IMR-90 (cell line): ENCODE data around the gene FRMD5. TPM values are rescaled to one million over a fixed set of nuclear protein-coding genes. Genes with fewer than 3 reads are reported as not detected.

Experiments used
- ATAC-seq: fragments of 200-7000 bp; cut with Tn5 transposase; 2 replicates; pipeline ENCODE4 v1.9.1; 2020; ENCODE audit warnings: low read depth, mild to moderate bottlenecking, moderate library complexity
- BruUV-seq: library from RNA; stranded (reverse); fragments of 400-500 nt; replicated peaks from 2 replicates; lab custom pipeline; 2021; lab: Mats Ljungman, UMichigan
- CTCF ChIA-PET: fragments of 300-600 bp; formaldehyde crosslinking; extraction: SDS; loops from one replicate; lab custom pipeline; 2021; ENCODE audit warnings: antibody characterized with exemption; lab: Yijun Ruan, JAX
- POLR2A ChIA-PET: fragments of 300-600 bp; sonication (Branson Sonifier 250); formaldehyde crosslinking; loops from one replicate; lab custom pipeline; 2022; ENCODE audit warnings: antibody characterized with exemption; ENCODE audit not compliant: unreplicated experiment; lab: Charles Lee
- DNase-seq: peaks from one replicate; pipeline ENCODE4 v3.0.0; 2013
- H2AFZ ChIP-seq: replicated peaks from 2 replicates; pipeline ENCODE3; 2013; ENCODE audit warnings: low read length, mild to moderate bottlenecking; ENCODE audit not compliant: poor library complexity
- H2AK5ac ChIP-seq: 2 replicates; pipeline ENCODE4 v1.6.1; 2013; ENCODE audit warnings: low read depth, low read length, inconsistent platforms
- H2AK9ac ChIP-seq: replicated peaks from 2 replicates; pipeline ENCODE3; 2013; ENCODE audit warnings: mild to moderate bottlenecking, low read depth, low read length, moderate library complexity; ENCODE audit not compliant: poor library complexity
- H2BK120ac ChIP-seq: 2 replicates; pipeline ENCODE4 v1.6.1; 2013; ENCODE audit warnings: low read depth, low read length, inconsistent platforms
- H2BK15ac ChIP-seq: 3 replicates; pipeline ENCODE4 v1.6.1; 2013; ENCODE audit warnings: low read depth, low read length, inconsistent platforms
- H2BK20ac ChIP-seq: 2 replicates; pipeline ENCODE4 v1.6.1; 2013; ENCODE audit warnings: low read depth, mild to moderate bottlenecking, inconsistent platforms, low read length, moderate library complexity
- H2BK5ac ChIP-seq: 2 replicates; pipeline ENCODE4 v1.6.1; 2013; ENCODE audit warnings: mild to moderate bottlenecking, low read depth, low read length, inconsistent platforms; ENCODE audit not compliant: poor library complexity, severe bottlenecking
- H3K14ac ChIP-seq: replicated peaks from 2 replicates; pipeline ENCODE4 v1.6.1; 2013; ENCODE audit warnings: low read depth, low read length, inconsistent platforms
- H3K18ac ChIP-seq: 2 replicates; pipeline ENCODE4 v1.6.1; 2013; ENCODE audit warnings: low read depth, low read length, control low read depth
- H3K23ac ChIP-seq: 2 replicates; pipeline ENCODE4 v1.6.1; 2013; ENCODE audit warnings: low read depth, low read length, inconsistent platforms
- H3K27ac ChIP-seq: 2 replicates; pipeline ENCODE4 v1.5.1; 2013; ENCODE audit warnings: mild to moderate bottlenecking, control low read depth, low read length; ENCODE audit not compliant: insufficient read depth
- H3K27me3 ChIP-seq: 2 replicates; pipeline ENCODE4 v1.6.1; 2013; ENCODE audit warnings: low read length; ENCODE audit not compliant: control insufficient read depth, insufficient read depth
- H3K36me3 ChIP-seq: 2 replicates; pipeline ENCODE4 v1.6.1; 2013; ENCODE audit warnings: low read length, mixed read lengths; ENCODE audit not compliant: control insufficient read depth, insufficient read depth
- H3K4ac ChIP-seq: 2 replicates; pipeline ENCODE4 v1.6.1; 2013; ENCODE audit warnings: low read depth, low read length, inconsistent platforms
- H3K4me1 ChIP-seq: 2 replicates; pipeline ENCODE4 v1.6.1; 2013; ENCODE audit warnings: low read length, mixed read lengths; ENCODE audit not compliant: control insufficient read depth, insufficient read depth
- H3K4me2 ChIP-seq: 2 replicates; pipeline ENCODE4 v1.6.1; 2013; ENCODE audit warnings: low read depth, mild to moderate bottlenecking, control low read depth, low read length, moderate library complexity
- H3K4me3 ChIP-seq: 2 replicates; pipeline ENCODE4 v1.5.1; 2013; ENCODE audit warnings: low read depth, mild to moderate bottlenecking, control low read depth, low read length, moderate library complexity; ENCODE audit not compliant: insufficient read depth
- H3K56ac ChIP-seq: 2 replicates; pipeline ENCODE4 v1.6.1; 2013; ENCODE audit warnings: low read length, inconsistent platforms; ENCODE audit not compliant: insufficient read depth; ENCODE audit errors: extremely low read depth
- H3K79me1 ChIP-seq, 2 experiments: 2 replicates each; pipeline ENCODE4 v1.6.1; 2013; ENCODE audit warnings: low read length in 2 of 2, inconsistent platforms in 1 of 2, low read depth in 1 of 2
- H3K9ac ChIP-seq: 2 replicates; pipeline ENCODE4 v1.6.1; 2013; ENCODE audit warnings: low read depth, low read length, control low read depth
- H3K9me1 ChIP-seq: 2 replicates; pipeline ENCODE4 v1.6.1; 2013; ENCODE audit warnings: low read length, inconsistent platforms; ENCODE audit not compliant: insufficient read depth
- H3K9me3 ChIP-seq: 2 replicates; pipeline ENCODE4 v1.6.1; 2013; ENCODE audit warnings: low read length; ENCODE audit not compliant: control insufficient read depth, insufficient read depth
- H4K20me1 ChIP-seq: 2 replicates; pipeline ENCODE4 v1.6.1; 2013; ENCODE audit warnings: low read length, inconsistent platforms; ENCODE audit not compliant: insufficient read depth
- H4K5ac ChIP-seq: 2 replicates; pipeline ENCODE4 v1.6.1; 2013; ENCODE audit warnings: mild to moderate bottlenecking, low read depth, low read length, control low read depth
- H4K8ac ChIP-seq, 2 experiments: 2 replicates each; pipeline ENCODE4 v1.6.1; 2013; ENCODE audit warnings: low read depth in 2 of 2, low read length in 2 of 2, control low read depth in 1 of 2, inconsistent platforms in 1 of 2
- H4K91ac ChIP-seq: 2 replicates; pipeline ENCODE4 v1.6.1; 2013; ENCODE audit warnings: low read depth, low read length, inconsistent platforms; ENCODE audit not compliant: insufficient read depth
- CEBPB ChIP-seq: IDR thresholded peaks from 2 replicates; pipeline ENCODE4 v1.6.1; 2012; ENCODE audit warnings: low read depth, low read length, improper control_type of control experiment
- MAFK ChIP-seq: IDR thresholded peaks from 2 replicates; pipeline ENCODE4 v1.6.1; 2012; ENCODE audit warnings: low read depth, low read length, improper control_type of control experiment
- MXI1 ChIP-seq: IDR thresholded peaks from 2 replicates; pipeline ENCODE4 v1.6.1; 2012; ENCODE audit warnings: low read depth, mild to moderate bottlenecking, low read length, moderate library complexity, borderline replicate concordance
- NFE2L2 ChIP-seq: fragments of 150-350 bp; IDR thresholded peaks from 2 replicates; pipeline ENCODE4 v1.6.1; 2016; ENCODE audit warnings: low read depth, mild to moderate bottlenecking, low read length
- RCOR1 ChIP-seq: IDR thresholded peaks from 2 replicates; pipeline ENCODE4 v1.6.1; 2012; ENCODE audit warnings: mild to moderate bottlenecking, low read length, improper control_type of control experiment; ENCODE audit not compliant: insufficient replicate concordance
- RFX5 ChIP-seq: IDR thresholded peaks from 2 replicates; pipeline ENCODE4 v1.8.0; 2012; ENCODE audit warnings: low read depth, mild to moderate bottlenecking, low read length, moderate library complexity
- WGBS, 2 experiments: methylation state at CpG; one replicate each; pipeline versions ENCODE4 v1.1.5 to v1.1.7; 2013; ENCODE audit warnings: missing lambda C conversion rate in 2 of 2; ENCODE audit not compliant: insufficient read length in 1 of 2; ENCODE audit errors: extremely low coverage in 2 of 2; 5-methylcytosine and 5-hydroxymethylcytosine counted together
- dilution Hi-C: fragments of 300-500 bp; cut with HindIII; formaldehyde crosslinking; loops from one replicate; pipeline ENCODE4 v1.14.3; 2018; ENCODE audit warnings: low sequenced_read_pairs; ENCODE audit not compliant: unreplicated experiment
- in situ Hi-C: fragments of 300-500 bp; cut with MboI; formaldehyde crosslinking; loops from 3 replicates; pipeline ENCODE4 v1.14.3; 2019; ENCODE audit warnings: low sequenced_read_pairs, inconsistent platforms, mixed read lengths
- intact Hi-C: fragments of 100-400 bp; cut with micrococcal nuclease; formaldehyde crosslinking; loops from 2 replicates; pipeline ENCODE4 v1.10.0; 2022
- polyA plus RNA-seq, 3 experiments: library from polyadenylated mRNA; depleted of rRNA; stranded (reverse); fragments of >200 nt; gene quantifications; 2 replicates each; pipeline ENCODE4 v1.2.3, GENCODE V29; 2012; ENCODE audit warnings: low replicate concordance in 1 of 3
- total RNA-seq: library from RNA; depleted of rRNA; stranded (reverse); fragments of >200 nt; gene quantifications from 2 replicates; pipeline ENCODE4 v1.2.3, GENCODE V29; 2012

The FRMD5 gene
- total and polyA plus RNA-seq, 2 of the 4 experiments (the other 2 are of a cell fraction) = 4.1 to 5.4 TPM

- Histone ChIP-seq H3K9ac (no peak overlapping the region), H3K27ac (no peak overlapping the region), H3K27me3 (no peaks in the 10 kb centered on the region), H3K4ac (no peak overlapping the region), H2BK15ac (no peak overlapping the region), H3K79me1 (no peaks in the 10 kb centered on the region), H2AK5ac (no peak overlapping the region), H3K36me3 (no peaks in the 10 kb centered on the region), H3K56ac (no peak overlapping the region), H2AFZ (peak overlapping the region; percentile 26), H2BK20ac (no peak overlapping the region), H3K9me3 (no peaks in the 10 kb centered on the region), H4K8ac (no peak overlapping the region), H3K23ac (no peak overlapping the region), H2AK9ac (no peak overlapping the region), H3K9me1 (peaks cover 9% of the 10 kb centered on the region; the same call in 1 of the 2 replicates), H4K20me1 (no peaks in the 10 kb centered on the region), H4K91ac (no peak overlapping the region), H3K4me2 (no peak overlapping the region), H4K5ac (no peak overlapping the region), H3K4me1 (peaks cover 5% of the 10 kb centered on the region; the same call in 1 of the 2 replicates), H2BK120ac (no peak overlapping the region), H2BK5ac (no peak overlapping the region), H3K4me3 (no peak overlapping the region), H3K14ac (no peak overlapping the region), H3K18ac (no peak overlapping the region)
- TF ChIP-seq RCOR1 = no peak
- TF ChIP-seq MAFK = no peak
- no peak for TF ChIP-seq CEBPB
- TF ChIP-seq RFX5 = no peak
- no peak for TF ChIP-seq MXI1
- no peak for TF ChIP-seq NFE2L2
- CTCF ChIA-PET = no interaction called here
- ATAC-seq (no peak), DNase-seq (no peak)
- POLR2A ChIA-PET = interaction anchor here (0.6 kb wide), 1 partner anchor 227 kb away, joined by 3 read pairs; no protein-coding TSS in a partner anchor
- intact Hi-C loops = loop anchor here (5.0 kb wide), 2 partner anchors 386 to 601 kb away; partner anchors contain the start of gene GOLM2
- in situ Hi-C loops = loop anchor here (5.0 to 25.0 kb wide), 2 partner anchors 161 to 316 kb away; no protein-coding TSS in a partner anchor
- dilution Hi-C loops = loop anchor here (10.0 kb wide), 1 partner anchor 313 kb away; no protein-coding TSS in a partner anchor
- 60% methylated on average over 1 of the region's 10 CpGs; no CpG with 5 or more reads in 1 of the 2 experiments for WGBS, 2 experiments
- no TSS peak for BruUV-seq
These were observed 293.6 kb downstream of the FRMD5 start for GRCh38 chr15:43901495-43901894.
